Measurements from ENCODE around the gene ATG13. TPM values are rescaled to one million over a fixed set of nuclear protein-coding genes. Genes with fewer than 3 reads are reported as not detected.
"Not testable (repeated sequence)": the region's sequence is repeated elsewhere in the genome, so short reads cannot be mapped to it uniquely, and the experiment has no call there.

ATG13 gene
- total RNA-seq, 1 donor from 2014 or later: 36.9 TPM

- DNase-seq (ENCODE audit: low read depth) (no peak), FAIRE-seq (no peak)
- Histone ChIP-seq H3K4me3 (ENCODE audit: low read depth, low read length) (no peak overlapping the region), H3K36me3 (ENCODE audit: control insufficient read depth, insufficient read depth, low read length) (peaks cover 24% of the 10 kb centered on the region), H3K27me3 (ENCODE audit: control insufficient read depth, insufficient read depth, low read length) (no peaks in the 10 kb centered on the region)
- TF ChIP-seq, protein P1, sequence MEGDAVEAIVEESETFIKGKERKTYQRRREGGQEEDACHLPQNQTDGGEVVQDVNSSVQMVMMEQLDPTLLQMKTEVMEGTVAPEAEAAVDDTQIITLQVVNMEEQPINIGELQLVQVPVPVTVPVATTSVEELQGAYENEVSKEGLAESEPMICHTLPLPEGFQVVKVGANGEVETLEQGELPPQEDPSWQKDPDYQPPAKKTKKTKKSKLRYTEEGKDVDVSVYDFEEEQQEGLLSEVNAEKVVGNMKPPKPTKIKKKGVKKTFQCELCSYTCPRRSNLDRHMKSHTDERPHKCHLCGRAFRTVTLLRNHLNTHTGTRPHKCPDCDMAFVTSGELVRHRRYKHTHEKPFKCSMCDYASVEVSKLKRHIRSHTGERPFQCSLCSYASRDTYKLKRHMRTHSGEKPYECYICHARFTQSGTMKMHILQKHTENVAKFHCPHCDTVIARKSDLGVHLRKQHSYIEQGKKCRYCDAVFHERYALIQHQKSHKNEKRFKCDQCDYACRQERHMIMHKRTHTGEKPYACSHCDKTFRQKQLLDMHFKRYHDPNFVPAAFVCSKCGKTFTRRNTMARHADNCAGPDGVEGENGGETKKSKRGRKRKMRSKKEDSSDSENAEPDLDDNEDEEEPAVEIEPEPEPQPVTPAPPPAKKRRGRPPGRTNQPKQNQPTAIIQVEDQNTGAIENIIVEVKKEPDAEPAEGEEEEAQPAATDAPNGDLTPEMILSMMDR (IDR thresholded peaks at IDR 0.05; ENCODE audit: insufficient read depth, low read length, severe bottlenecking): no peak
Observed at GRCh38 chr11:46668480-46669085, 51.2 kb downstream of the ATG13 start.

DNA sequence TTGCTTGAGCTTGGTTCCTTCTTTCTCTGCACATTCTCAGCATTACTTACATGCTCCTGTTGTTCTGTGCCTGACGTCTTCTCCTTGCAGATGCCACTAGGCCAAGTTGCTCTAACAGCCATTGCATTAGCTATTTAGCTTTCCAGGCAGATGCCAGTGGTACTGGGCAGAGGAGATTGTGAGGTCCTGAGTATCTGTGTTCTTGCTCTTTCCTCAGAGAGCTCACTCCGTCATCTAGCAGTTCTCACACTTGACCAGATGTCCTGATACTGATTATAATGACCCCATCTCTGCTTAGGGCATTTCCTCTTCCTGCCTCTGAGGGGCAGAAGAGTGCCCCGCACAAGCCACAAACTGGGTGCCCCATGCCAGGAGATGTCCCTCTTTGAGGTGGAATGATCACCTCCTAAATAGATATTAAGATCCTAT lies 52.4 kb downstream of the ATG13 start:
- Histone ChIP-seq H3K27me3 (ENCODE audit: control insufficient read depth, insufficient read depth, low read length) (no peaks in the 10 kb centered on the region), H3K4me3 (ENCODE audit: low read depth, low read length) (no peak overlapping the region), H3K36me3 (ENCODE audit: control insufficient read depth, insufficient read depth, low read length) (peaks cover 22% of the 10 kb centered on the region)
- DNase-seq (ENCODE audit: low read depth) (no peak), FAIRE-seq (no peak)
- TF ChIP-seq, protein P1 (IDR thresholded peaks at IDR 0.05; ENCODE audit: insufficient read depth, low read length, severe bottlenecking): peak; percentile 51

DNA sequence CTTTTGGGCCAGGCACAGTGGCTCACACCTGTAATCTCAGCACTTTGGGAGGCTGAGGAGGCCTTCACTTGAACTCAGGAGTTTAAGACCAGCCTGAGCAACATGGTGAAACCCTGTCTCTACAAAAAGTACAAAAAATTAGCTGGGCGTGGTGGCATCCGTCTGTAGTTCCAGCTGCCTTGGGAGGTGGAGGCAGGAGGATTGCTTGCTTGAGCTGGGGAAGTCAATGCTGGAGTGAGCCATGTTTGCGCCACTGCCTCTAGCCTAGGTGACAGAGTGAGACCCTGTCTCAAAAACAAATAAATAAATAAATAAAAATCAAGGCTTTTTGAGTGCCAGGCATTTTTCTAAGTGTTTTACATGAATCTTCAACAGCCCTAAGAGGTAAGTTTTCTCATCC lies 53.2 kb downstream of the ATG13 start:
- peaks cover 18% of the 10 kb centered on the region for H3K36me3 ChIP-seq (ENCODE audit: control insufficient read depth, insufficient read depth, low read length)
- H3K27me3 ChIP-seq (ENCODE audit: control insufficient read depth, insufficient read depth, low read length); DNase-seq (ENCODE audit: low read depth); H3K4me3 ChIP-seq (ENCODE audit: low read depth, low read length); FAIRE-seq: not testable (repeated sequence)

DNA sequence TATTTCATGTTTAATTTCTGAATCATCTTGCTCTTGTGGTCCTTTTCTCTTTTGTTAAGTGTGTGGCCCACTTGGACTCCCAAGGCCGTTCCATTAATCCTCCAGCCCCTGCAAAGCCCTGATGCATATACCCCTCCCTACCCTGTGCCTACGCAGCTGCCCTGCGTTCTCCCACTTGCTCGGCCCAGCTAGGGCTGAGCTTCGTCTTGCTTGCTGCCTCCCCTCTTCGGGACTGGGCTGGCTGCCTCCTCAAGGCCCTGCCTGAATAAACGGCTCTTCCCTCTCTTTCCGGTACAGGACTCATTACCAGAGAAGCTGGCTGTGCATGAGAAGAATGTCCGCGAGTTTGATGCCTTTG lies 54.6 kb downstream of the ATG13 start:
- no peak for DNase-seq (ENCODE audit: low read depth)
- TF ChIP-seq, protein P1 (IDR thresholded peaks at IDR 0.05; ENCODE audit: insufficient read depth, low read length, severe bottlenecking): no peak
- FAIRE-seq: no peak
- no peaks in the 10 kb centered on the region for H3K27me3 ChIP-seq (ENCODE audit: control insufficient read depth, insufficient read depth, low read length)
- peaks cover 18% of the 10 kb centered on the region for H3K36me3 ChIP-seq (ENCODE audit: control insufficient read depth, insufficient read depth, low read length)
- H3K4me3 ChIP-seq (ENCODE audit: low read depth, low read length): no peak overlapping the region

DNA sequence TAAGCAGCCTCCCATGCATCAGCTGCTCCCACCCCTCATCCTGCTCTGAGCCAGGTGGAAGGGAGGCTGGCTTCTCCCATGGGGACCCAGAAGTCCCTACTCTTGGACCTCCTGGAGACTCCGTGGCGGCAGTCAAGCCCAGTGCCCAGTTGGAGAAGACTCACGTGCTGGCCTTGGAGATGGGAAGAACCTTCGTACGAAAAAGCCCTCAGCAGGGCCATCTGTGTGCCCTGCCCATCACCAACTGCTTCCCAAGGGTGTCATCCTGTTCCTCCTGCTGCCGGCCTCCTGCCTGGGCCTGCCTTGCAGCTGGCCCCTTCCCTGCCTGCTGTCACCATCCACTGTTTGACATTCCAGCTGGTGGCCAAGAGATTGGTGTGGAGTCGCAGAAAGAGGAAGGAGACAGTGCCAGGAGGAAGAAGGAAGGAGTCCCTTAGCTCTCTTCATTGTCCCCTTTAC lies 55.1 kb downstream of the ATG13 start:
- no peak for DNase-seq (ENCODE audit: low read depth)
- TF ChIP-seq, protein P1 (IDR thresholded peaks at IDR 0.05; ENCODE audit: insufficient read depth, low read length, severe bottlenecking): no peak
- FAIRE-seq: no peak

DNA sequence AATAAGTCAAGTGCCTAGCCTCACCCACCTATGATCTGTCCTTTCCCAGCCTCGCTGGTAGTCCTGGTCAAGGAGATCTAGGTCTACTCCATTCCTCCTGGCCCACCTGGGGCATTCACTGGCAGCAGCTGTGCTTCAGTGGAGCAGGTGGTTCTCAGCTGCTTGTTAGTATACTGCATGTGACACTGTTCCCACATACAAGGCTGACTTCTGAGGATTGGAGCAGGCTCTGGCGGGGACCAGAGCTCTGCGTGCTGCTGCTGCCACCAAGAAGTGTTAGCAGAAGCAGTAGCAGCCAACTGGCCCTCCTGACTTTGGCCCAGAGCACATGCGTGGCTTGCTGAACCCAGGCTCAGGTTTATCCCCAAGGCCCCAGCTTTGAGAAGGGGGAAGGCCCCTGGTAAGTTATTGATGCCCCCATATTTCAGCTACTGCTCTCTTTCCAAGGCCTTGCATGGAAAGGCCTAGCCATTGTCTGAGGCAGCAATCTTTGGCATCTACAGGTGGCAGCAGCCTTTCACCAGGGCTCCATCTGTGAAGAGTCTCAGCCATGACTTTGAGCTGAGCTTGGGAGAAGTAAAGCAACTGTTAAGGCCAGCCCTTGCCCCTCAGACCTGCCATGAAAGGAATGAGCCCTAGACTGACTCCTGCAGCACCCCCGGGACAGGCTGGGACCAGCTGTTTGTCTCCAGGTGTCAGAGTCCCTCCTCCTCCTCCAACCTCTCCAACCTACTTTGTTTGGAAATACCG lies 56.5 kb downstream of the ATG13 start:
- Histone ChIP-seq H3K27me3 (ENCODE audit: control insufficient read depth, insufficient read depth, low read length) (no peaks in the 10 kb centered on the region), H3K4me3 (ENCODE audit: low read depth, low read length) (no peak overlapping the region), H3K36me3 (ENCODE audit: control insufficient read depth, insufficient read depth, low read length) (peaks cover 19% of the 10 kb centered on the region)
- FAIRE-seq (no peak), DNase-seq (ENCODE audit: low read depth) (no peak)
- TF ChIP-seq, protein P1 (IDR thresholded peaks at IDR 0.05; ENCODE audit: insufficient read depth, low read length, severe bottlenecking): no peak

More for the DNA sequence above, 55.1 kb downstream of the ATG13 start:
- H3K4me3 ChIP-seq (ENCODE audit: low read depth, low read length): no peak overlapping the region
- H3K27me3 ChIP-seq (ENCODE audit: control insufficient read depth, insufficient read depth, low read length): no peaks in the 10 kb centered on the region
- peaks cover 18% of the 10 kb centered on the region for H3K36me3 ChIP-seq (ENCODE audit: control insufficient read depth, insufficient read depth, low read length)
